Measurements from ENCODE around the gene MYO5B.

Gene MYO5B

DNA sequence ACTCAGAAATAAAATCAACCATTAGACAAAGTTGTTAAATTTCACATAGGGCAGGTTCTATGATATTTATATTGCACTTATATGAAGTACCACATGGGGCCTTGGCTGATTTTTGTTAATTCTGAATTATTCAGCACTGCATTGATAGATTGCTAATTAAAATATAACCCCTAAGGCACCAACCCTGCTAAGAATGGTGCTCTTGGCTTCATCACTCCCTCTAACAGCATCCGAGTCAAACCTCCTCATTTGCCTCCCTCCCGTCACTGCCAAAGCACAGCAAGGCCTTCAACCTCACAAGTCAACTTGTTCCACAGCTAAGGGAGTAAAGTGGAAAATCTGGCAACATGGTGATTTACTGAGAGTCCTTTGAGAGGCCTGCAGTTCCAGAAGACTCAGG, 27.0 kb downstream of the MYO5B start:
- H3K9me2 ChIP-seq (replicated peaks; ENCODE audit: insufficient read depth, low read length), result no peaks in the 10 kb centered on the region
- TF ChIP-seq, protein P1, sequence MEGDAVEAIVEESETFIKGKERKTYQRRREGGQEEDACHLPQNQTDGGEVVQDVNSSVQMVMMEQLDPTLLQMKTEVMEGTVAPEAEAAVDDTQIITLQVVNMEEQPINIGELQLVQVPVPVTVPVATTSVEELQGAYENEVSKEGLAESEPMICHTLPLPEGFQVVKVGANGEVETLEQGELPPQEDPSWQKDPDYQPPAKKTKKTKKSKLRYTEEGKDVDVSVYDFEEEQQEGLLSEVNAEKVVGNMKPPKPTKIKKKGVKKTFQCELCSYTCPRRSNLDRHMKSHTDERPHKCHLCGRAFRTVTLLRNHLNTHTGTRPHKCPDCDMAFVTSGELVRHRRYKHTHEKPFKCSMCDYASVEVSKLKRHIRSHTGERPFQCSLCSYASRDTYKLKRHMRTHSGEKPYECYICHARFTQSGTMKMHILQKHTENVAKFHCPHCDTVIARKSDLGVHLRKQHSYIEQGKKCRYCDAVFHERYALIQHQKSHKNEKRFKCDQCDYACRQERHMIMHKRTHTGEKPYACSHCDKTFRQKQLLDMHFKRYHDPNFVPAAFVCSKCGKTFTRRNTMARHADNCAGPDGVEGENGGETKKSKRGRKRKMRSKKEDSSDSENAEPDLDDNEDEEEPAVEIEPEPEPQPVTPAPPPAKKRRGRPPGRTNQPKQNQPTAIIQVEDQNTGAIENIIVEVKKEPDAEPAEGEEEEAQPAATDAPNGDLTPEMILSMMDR (IDR thresholded peaks at IDR 0.05; ENCODE audit: low read length), result no peak
- TF ChIP-seq EZH2 (optimal IDR thresholded peaks at IDR 0.05; ENCODE audit: low read depth, low read length) (no peak), EZH2phosphoT487 (IDR thresholded peaks at IDR 0.05; ENCODE audit: low read length) (no peak)
- H3K9ac ChIP-seq (ENCODE audit: low read length), result no peak overlapping the region
- no peak overlapping the region for H2AFZ ChIP-seq (ENCODE audit: low read length)
- no peaks in the 10 kb centered on the region for H3K36me3 ChIP-seq (replicated peaks; ENCODE audit: insufficient read depth, low read length)
- no peak overlapping the region for H3K27ac ChIP-seq (ENCODE audit: low read length)
- no peaks in the 10 kb centered on the region for H3K27me3 ChIP-seq (replicated peaks; ENCODE audit: insufficient read depth, low read length)
- H3K4me3 ChIP-seq (ENCODE audit: low read length), result no peak overlapping the region
- DNase-seq, result no peak
- H3K4me2 ChIP-seq (ENCODE audit: low read depth, low read length), result no peak overlapping the region
- H4K20me1 ChIP-seq (ENCODE audit: insufficient read depth, low read length), result no peaks in the 10 kb centered on the region
- H3K9me3 ChIP-seq (replicated peaks; ENCODE audit: insufficient read depth, low read length), result no peaks in the 10 kb centered on the region
- peaks cover 67% of the 10 kb centered on the region for H3K79me2 ChIP-seq (ENCODE audit: low read length)
- 0 out of 2 replicates have a peak, but pooled peaks cover 6% of the 10 kb centered on the region for H3K4me1 ChIP-seq (ENCODE audit: low read length)
- H3F3A ChIP-seq (ENCODE audit: insufficient read depth, low read length), result no peaks in the 10 kb centered on the region

DNA sequence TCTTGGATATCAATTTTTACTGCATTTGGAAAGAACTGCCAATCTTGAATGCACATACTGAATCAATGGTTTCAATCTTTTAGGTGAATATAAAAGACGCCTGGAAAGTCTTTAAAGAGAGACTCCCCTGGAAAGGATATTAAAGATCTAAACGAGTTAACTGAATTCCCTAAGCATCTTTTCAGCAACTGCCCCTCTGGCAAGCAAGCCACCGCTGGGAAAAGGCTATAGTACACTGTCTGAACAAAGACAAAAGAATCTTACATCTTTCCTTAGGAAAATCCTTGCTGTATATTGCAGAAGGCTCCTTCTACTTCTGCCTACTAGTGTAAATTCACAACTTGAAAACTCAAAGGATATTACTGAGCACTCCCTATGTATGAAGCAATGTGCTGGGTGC, 28.0 kb downstream of the MYO5B start:
- no peaks in the 10 kb centered on the region for H3K36me3 ChIP-seq (replicated peaks; ENCODE audit: insufficient read depth, low read length)
- H4K20me1 ChIP-seq (ENCODE audit: insufficient read depth, low read length), result no peaks in the 10 kb centered on the region
- no peak overlapping the region for H2AFZ ChIP-seq (ENCODE audit: low read length)
- H3K9me2 ChIP-seq (replicated peaks; ENCODE audit: insufficient read depth, low read length), result no peaks in the 10 kb centered on the region
- TF ChIP-seq, protein P1 (IDR thresholded peaks at IDR 0.05; ENCODE audit: low read length), result no peak
- no peak for TF ChIP-seq EZH2 (optimal IDR thresholded peaks at IDR 0.05; ENCODE audit: low read depth, low read length)
- no peak for TF ChIP-seq EZH2phosphoT487 (IDR thresholded peaks at IDR 0.05; ENCODE audit: low read length)
- no peak overlapping the region for H3K27ac ChIP-seq (ENCODE audit: low read length)
- H3K4me3 ChIP-seq (ENCODE audit: low read length), result no peak overlapping the region
- no peaks in the 10 kb centered on the region for H3K4me1 ChIP-seq (ENCODE audit: low read length)
- H3K27me3 ChIP-seq (replicated peaks; ENCODE audit: insufficient read depth, low read length), result no peaks in the 10 kb centered on the region
- DNase-seq, result no peak
- H3K79me2 ChIP-seq (ENCODE audit: low read length), result peaks cover 66% of the 10 kb centered on the region
- H3K9ac ChIP-seq (ENCODE audit: low read length), result no peak overlapping the region
- H3F3A ChIP-seq (ENCODE audit: insufficient read depth, low read length), result no peaks in the 10 kb centered on the region
- H3K9me3 ChIP-seq (replicated peaks; ENCODE audit: insufficient read depth, low read length), result no peaks in the 10 kb centered on the region
- no peak overlapping the region for H3K4me2 ChIP-seq (ENCODE audit: low read depth, low read length)

- H3K4me1 ChIP-seq (ENCODE audit: low read length), result no peaks in the 10 kb centered on the region
Measured at GRCh38 chr18:50163505-50163904, 31.4 kb downstream of the MYO5B start.

More at GRCh38 chr18:50163505-50163904, 31.4 kb downstream of the MYO5B start:
- Histone ChIP-seq H3K4me2 (ENCODE audit: low read depth, low read length) (no peak overlapping the region), H3F3A (ENCODE audit: insufficient read depth, low read length) (no peaks in the 10 kb centered on the region), H3K27ac (ENCODE audit: low read length) (no peak overlapping the region), H3K9ac (ENCODE audit: low read length) (no peak overlapping the region), H3K36me3 (replicated peaks; ENCODE audit: insufficient read depth, low read length) (no peaks in the 10 kb centered on the region), H2AFZ (ENCODE audit: low read length) (no peak overlapping the region), H3K9me3 (replicated peaks; ENCODE audit: insufficient read depth, low read length) (no peaks in the 10 kb centered on the region), H4K20me1 (ENCODE audit: insufficient read depth, low read length) (no peaks in the 10 kb centered on the region; the same call in 1 of the 2 replicates), H3K9me2 (replicated peaks; ENCODE audit: insufficient read depth, low read length) (no peaks in the 10 kb centered on the region), H3K27me3 (replicated peaks; ENCODE audit: insufficient read depth, low read length) (no peaks in the 10 kb centered on the region), H3K79me2 (ENCODE audit: low read length) (peaks cover 88% of the 10 kb centered on the region), H3K4me3 (ENCODE audit: low read length) (no peak overlapping the region)
- TF ChIP-seq EZH2phosphoT487 (IDR thresholded peaks at IDR 0.05; ENCODE audit: low read length), result no peak
- TF ChIP-seq, protein P1 (IDR thresholded peaks at IDR 0.05; ENCODE audit: low read length), result no peak
- no peak for TF ChIP-seq EZH2 (optimal IDR thresholded peaks at IDR 0.05; ENCODE audit: low read depth, low read length)
- DNase-seq, result no peak
